HepG2 (cell line): Measurements from ENCODE around the gene DNMT1. TPM values are rescaled to one million over a fixed set of nuclear protein-coding genes. Genes with fewer than 3 reads are reported as not detected.
A peak's percentile ranks its signal among the peaks of the same experiment; 100 is the strongest.

Experiments used
- DBP ChIP-seq: sonication (generic); formaldehyde crosslinking; IDR thresholded peaks from 2 replicates; pipeline ENCODE4 v1.4.0; 2020; ENCODE audit warnings: missing genetic modification reagents; ENCODE audit errors: not compliant biosample characterization
- FOXM1 ChIP-seq: sonication (generic); formaldehyde crosslinking; IDR thresholded peaks from 2 replicates; pipeline ENCODE4 v1.5.0; 2020; ENCODE audit warnings: missing genetic modification reagents
- JUND ChIP-seq: sonication (generic); formaldehyde crosslinking; IDR thresholded peaks from 2 replicates; pipeline ENCODE4 v1.8.0; 2022; ENCODE audit warnings: mild to moderate bottlenecking, missing genetic modification reagents
- KDM2A ChIP-seq: sonication (generic); formaldehyde crosslinking; IDR thresholded peaks from 2 replicates; pipeline ENCODE4 v1.4.0; 2020; ENCODE audit warnings: low read depth, missing genetic modification reagents, borderline replicate concordance
- MEF2D ChIP-seq: sonication (generic); formaldehyde crosslinking; IDR thresholded peaks from 2 replicates; pipeline ENCODE4 v1.5.1; 2020; ENCODE audit warnings: mild to moderate bottlenecking, missing genetic modification reagents
- NR2C2 ChIP-seq: sonication (generic); formaldehyde crosslinking; IDR thresholded peaks from 2 replicates; pipeline ENCODE4 v1.4.0; 2020; ENCODE audit warnings: missing genetic modification reagents, mild to moderate bottlenecking, moderate library complexity, borderline replicate concordance
- PCBP1 ChIP-seq: fragments of 200-400 bp; formaldehyde crosslinking; IDR thresholded peaks from 2 replicates; pipeline ENCODE4 v1.6.1; 2017; ENCODE audit warnings: mild to moderate bottlenecking, low read depth, low read length, borderline replicate concordance
- TBP ChIP-seq: sonication (generic); formaldehyde crosslinking; IDR thresholded peaks from 2 replicates; pipeline ENCODE4 v1.5.0; 2020; ENCODE audit warnings: missing genetic modification reagents
- U2AF2 ChIP-seq: fragments of 200-400 bp; formaldehyde crosslinking; IDR thresholded peaks from 2 replicates; pipeline ENCODE4 v1.6.1; 2017; ENCODE audit warnings: low read depth, mild to moderate bottlenecking, low read length
- ZFX ChIP-seq: sonication (generic); formaldehyde crosslinking; IDR thresholded peaks from 2 replicates; pipeline ENCODE4 v1.4.0; 2020; ENCODE audit warnings: mild to moderate bottlenecking, low read depth, missing genetic modification reagents, moderate library complexity
- ZNF253 ChIP-seq: sonication (generic); formaldehyde crosslinking; IDR thresholded peaks from 2 replicates; pipeline ENCODE4 v1.8.0; 2022; ENCODE audit warnings: mild to moderate bottlenecking, missing genetic modification reagents, borderline replicate concordance
- ZNF34 ChIP-seq: sonication (generic); formaldehyde crosslinking; IDR thresholded peaks from 2 replicates; pipeline ENCODE4 v1.4.0; 2020; ENCODE audit warnings: mild to moderate bottlenecking, missing genetic modification reagents, borderline replicate concordance
- ZNF484 ChIP-seq: sonication (generic); formaldehyde crosslinking; IDR thresholded peaks from 2 replicates; pipeline ENCODE4 v1.5.1; 2020; ENCODE audit warnings: mild to moderate bottlenecking, low read depth, missing genetic modification reagents, borderline replicate concordance
- ZNF562 ChIP-seq: sonication (generic); formaldehyde crosslinking; IDR thresholded peaks from 2 replicates; pipeline ENCODE4 v1.8.0; 2022; ENCODE audit warnings: missing genetic modification reagents, borderline replicate concordance
- ZNF572 ChIP-seq: sonication (generic); formaldehyde crosslinking; IDR thresholded peaks from 2 replicates; pipeline ENCODE4 v1.5.1; 2020; ENCODE audit warnings: mild to moderate bottlenecking, missing genetic modification reagents
- ZSCAN29 ChIP-seq: sonication (generic); formaldehyde crosslinking; conservative IDR thresholded peaks from 2 replicates; pipeline ENCODE4 v1.4.0; 2020; ENCODE audit warnings: mild to moderate bottlenecking, missing genetic modification reagents
- ZSCAN31 ChIP-seq: sonication (generic); formaldehyde crosslinking; IDR thresholded peaks from 2 replicates; pipeline ENCODE4 v1.5.0; 2020; ENCODE audit warnings: low read depth, mild to moderate bottlenecking, missing genetic modification reagents
- polyA plus RNA-seq, 8 experiments: library from polyadenylated mRNA; depleted of rRNA in 3 of 8; stranded (reverse) in 7 of 8; unstranded in 1 of 8; fragments of >200 nt; fragmentation: Illumina TruSeq in 4 of 8; extraction: Trizol in 4 of 8; gene quantifications; 2 replicates each; pipeline versions ENCODE4 v1.2.1 to v1.2.3, GENCODE V29; 2011 to 2016; ENCODE audit warnings: low read depth in 4 of 8, missing spikeins in 1 of 8, mixed read lengths in 1 of 8; ENCODE audit not compliant: insufficient read depth in 1 of 8
- total RNA-seq, 5 experiments: library from RNA; depleted of rRNA; stranded (reverse); fragments of >200 nt; fragmentation: Illumina TruSeq; extraction: Trizol; gene quantifications; 2 replicates each; pipeline ENCODE4 v1.2.3, GENCODE V29; 2016; ENCODE audit warnings: low read depth in 1 of 5
- TF ChIP-seq, protein P1 (sequence below): sonication (generic); formaldehyde crosslinking; IDR thresholded peaks from 2 replicates; pipeline ENCODE4 v1.4.0; 2020; ENCODE audit warnings: missing genetic modification reagents
- TF ChIP-seq, protein P2 (sequence below): sonication (generic); formaldehyde crosslinking; IDR thresholded peaks from 2 replicates; pipeline ENCODE4 v1.4.0; 2020; ENCODE audit warnings: missing genetic modification reagents
- TF ChIP-seq, protein P3 (sequence below): sonication (generic); formaldehyde crosslinking; IDR thresholded peaks from 2 replicates; pipeline ENCODE4 v1.8.0; 2022; ENCODE audit warnings: missing genetic modification reagents, mild to moderate bottlenecking, moderate library complexity, borderline replicate concordance

DNMT1 gene
- total and polyA plus RNA-seq, 2 of the 13 experiments (the other 11 are each of a cell fraction or from before 2014, with no cell fraction given) = 31.2 to 91.1 TPM

GRCh38 chr19:10193790-10194499 is 808 bp downstream of the DNMT1 start (continued):
- TF ChIP-seq KDM2A (CRISPR knock-in tag) (peak; percentile 10; the same call in 1 of the 2 replicates), MEF2D (no peak), NR2C2 (CRISPR knock-in tag) (no peak; the same call in 1 of the 2 replicates), DBP (CRISPR knock-in tag) (no peak), ZFX (CRISPR knock-in tag) (peak; percentile 68; the same call in 1 of the 2 replicates), ZSCAN31 (CRISPR knock-in tag) (0 out of 2 replicates have a peak, but pooled peaks have one; percentile 5), U2AF2 (no peak), TBP (CRISPR knock-in tag) (no peak), PCBP1 (no peak), ZNF34 (CRISPR knock-in tag) (no peak), ZNF572 (CRISPR knock-in tag) (no peak), FOXM1 (CRISPR knock-in tag) (no peak), ZNF484 (CRISPR knock-in tag) (no peak), ZSCAN29 (CRISPR knock-in tag) (no peak), ZNF562 (CRISPR knock-in tag) (no peak), ZNF253 (CRISPR knock-in tag) (no peak), JUND (peak; percentile 31; the same call in 1 of the 2 replicates)
- TF ChIP-seq, protein P1, sequence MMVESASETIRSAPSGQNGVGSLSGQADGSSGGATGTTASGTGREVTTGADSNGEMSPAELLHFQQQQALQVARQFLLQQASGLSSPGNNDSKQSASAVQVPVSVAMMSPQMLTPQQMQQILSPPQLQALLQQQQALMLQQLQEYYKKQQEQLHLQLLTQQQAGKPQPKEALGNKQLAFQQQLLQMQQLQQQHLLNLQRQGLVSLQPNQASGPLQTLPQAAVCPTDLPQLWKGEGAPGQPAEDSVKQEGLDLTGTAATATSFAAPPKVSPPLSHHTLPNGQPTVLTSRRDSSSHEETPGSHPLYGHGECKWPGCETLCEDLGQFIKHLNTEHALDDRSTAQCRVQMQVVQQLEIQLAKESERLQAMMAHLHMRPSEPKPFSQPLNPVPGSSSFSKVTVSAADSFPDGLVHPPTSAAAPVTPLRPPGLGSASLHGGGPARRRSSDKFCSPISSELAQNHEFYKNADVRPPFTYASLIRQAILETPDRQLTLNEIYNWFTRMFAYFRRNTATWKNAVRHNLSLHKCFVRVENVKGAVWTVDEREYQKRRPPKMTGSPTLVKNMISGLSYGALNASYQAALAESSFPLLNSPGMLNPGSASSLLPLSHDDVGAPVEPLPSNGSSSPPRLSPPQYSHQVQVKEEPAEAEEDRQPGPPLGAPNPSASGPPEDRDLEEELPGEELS = no peak
- TF ChIP-seq, protein P2, sequence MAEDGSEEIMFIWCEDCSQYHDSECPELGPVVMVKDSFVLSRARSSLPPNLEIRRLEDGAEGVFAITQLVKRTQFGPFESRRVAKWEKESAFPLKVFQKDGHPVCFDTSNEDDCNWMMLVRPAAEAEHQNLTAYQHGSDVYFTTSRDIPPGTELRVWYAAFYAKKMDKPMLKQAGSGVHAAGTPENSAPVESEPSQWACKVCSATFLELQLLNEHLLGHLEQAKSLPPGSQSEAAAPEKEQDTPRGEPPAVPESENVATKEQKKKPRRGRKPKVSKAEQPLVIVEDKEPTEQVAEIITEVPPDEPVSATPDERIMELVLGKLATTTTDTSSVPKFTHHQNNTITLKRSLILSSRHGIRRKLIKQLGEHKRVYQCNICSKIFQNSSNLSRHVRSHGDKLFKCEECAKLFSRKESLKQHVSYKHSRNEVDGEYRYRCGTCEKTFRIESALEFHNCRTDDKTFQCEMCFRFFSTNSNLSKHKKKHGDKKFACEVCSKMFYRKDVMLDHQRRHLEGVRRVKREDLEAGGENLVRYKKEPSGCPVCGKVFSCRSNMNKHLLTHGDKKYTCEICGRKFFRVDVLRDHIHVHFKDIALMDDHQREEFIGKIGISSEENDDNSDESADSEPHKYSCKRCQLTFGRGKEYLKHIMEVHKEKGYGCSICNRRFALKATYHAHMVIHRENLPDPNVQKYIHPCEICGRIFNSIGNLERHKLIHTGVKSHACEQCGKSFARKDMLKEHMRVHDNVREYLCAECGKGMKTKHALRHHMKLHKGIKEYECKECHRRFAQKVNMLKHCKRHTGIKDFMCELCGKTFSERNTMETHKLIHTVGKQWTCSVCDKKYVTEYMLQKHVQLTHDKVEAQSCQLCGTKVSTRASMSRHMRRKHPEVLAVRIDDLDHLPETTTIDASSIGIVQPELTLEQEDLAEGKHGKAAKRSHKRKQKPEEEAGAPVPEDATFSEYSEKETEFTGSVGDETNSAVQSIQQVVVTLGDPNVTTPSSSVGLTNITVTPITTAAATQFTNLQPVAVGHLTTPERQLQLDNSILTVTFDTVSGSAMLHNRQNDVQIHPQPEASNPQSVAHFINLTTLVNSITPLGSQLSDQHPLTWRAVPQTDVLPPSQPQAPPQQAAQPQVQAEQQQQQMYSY (CRISPR knock-in tag) = no peak; the same call in 1 of the 2 replicates
- TF ChIP-seq, protein P3, sequence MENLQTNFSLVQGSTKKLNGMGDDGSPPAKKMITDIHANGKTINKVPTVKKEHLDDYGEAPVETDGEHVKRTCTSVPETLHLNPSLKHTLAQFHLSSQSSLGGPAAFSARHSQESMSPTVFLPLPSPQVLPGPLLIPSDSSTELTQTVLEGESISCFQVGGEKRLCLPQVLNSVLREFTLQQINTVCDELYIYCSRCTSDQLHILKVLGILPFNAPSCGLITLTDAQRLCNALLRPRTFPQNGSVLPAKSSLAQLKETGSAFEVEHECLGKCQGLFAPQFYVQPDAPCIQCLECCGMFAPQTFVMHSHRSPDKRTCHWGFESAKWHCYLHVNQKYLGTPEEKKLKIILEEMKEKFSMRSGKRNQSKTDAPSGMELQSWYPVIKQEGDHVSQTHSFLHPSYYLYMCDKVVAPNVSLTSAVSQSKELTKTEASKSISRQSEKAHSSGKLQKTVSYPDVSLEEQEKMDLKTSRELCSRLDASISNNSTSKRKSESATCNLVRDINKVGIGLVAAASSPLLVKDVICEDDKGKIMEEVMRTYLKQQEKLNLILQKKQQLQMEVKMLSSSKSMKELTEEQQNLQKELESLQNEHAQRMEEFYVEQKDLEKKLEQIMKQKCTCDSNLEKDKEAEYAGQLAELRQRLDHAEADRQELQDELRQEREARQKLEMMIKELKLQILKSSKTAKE = no peak
